Stimulated activated CD8-positive, alpha-beta memory T cell treated with anti-CD3 and anti-CD28 coated beads, Interleukin-15, amount 100 ng/mL, for 1 hour (primary cell): ENCODE measurements around the gene GFPT2.

Source experiments
- DNase-seq: peaks from one replicate; pipeline ENCODE4 v3.0.0-alpha.2; 2020; ENCODE audit warnings: low read depth

GFPT2 gene

DNA sequence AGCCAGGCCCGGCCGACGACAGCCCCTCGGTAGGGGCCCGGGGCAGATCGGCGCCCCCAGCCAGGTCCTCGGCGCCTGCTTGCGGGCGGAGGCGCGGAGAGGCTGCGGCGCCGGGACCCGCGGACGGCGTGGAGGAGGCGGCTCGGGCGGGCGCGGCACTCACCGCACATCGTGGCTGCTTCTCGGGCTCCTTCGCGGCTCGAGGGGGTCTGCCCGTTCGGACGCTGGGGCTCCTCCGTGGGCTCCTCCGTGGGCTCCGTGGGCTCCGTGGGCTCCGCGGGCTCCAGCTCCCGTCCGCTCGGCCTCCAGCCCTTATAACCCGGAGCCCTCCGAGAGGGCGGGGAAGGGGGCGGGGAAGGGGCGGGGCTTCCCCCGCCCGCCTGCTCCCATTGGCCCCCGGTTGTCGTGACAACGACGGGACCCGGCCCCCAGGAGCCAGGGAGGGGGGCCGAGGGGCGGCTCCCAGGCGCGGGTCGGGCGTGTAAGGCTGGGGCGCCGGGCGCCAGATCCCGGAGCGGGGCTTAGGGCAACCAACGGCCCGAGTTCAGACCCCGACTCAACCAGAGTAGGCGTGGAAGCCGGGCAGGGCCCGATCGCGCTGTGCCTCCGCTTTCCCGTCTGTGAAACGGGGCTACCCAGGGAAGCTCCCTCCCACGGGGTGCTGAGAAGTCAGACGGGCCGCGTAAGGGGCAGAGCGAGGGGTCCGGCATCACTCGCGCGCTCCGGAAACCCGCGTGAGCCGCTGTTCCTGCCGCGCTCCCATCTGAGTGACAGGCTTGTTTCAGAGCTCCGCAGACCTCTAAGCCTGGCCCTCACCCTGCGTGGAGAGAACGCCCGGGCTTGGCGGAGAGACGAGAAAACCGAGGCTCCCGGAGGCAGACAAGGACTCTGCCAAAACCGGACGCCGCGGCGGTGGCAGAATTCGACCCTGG, at the start of gene GFPT2:
TSS of gene GFPT2 (minus strand) at position 289 of the 932 bp plus-strand sequence. CDS start at position 170, 119 bp downstream.
- DNase-seq, result peak; percentile 49

DNA sequence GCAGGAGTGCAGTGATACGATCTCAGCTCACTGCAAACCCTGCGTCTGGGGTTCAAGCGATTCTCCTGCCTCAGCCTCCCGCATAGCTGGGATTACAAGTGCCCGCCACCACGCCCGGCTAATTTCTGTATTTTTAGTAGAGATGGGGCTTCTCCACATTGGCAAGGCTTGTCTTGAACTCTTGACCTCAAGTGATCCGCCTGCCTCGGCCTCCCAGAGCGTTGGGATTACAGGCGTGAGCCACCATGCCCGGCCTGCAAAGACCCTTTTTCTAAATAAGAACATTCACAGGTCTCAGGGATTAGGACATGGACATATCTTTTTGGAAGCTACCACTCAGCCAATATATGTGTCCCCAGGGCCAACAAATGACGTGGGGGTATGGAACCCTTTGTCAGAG, 49.6 kb upstream of the GFPT2 start:
- no peak for DNase-seq

- no peak for DNase-seq
Measured at GRCh38 chr5:180401229-180401907, 48.2 kb upstream of the GFPT2 start.

DNA sequence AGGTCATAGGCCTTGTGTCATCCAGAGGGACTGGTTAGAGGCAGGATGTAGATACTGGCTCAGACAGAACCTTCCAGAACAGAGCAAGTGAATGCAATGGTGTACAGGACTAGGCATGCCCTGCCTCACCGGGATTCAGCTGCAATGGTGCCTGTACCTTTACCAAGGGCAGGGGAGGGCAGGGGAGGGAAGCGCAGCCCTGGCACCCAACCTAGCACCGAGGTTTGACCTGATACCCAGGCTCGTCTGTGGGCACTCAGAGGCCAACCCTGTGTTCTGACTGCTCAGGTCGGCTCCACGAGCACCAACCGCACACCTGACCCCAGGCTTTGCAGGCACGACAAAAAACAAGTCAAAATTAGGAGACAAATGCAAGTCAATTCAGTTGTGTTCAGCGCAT, 47.3 kb upstream of the GFPT2 start:
- no peak for DNase-seq

- DNase-seq, result no peak
Measured at GRCh38 chr5:180399401-180400215, 46.5 kb upstream of the GFPT2 start.

GRCh38 chr5:180396926-180397325, 43.8 kb upstream of the GFPT2 start:
- DNase-seq, result no peak

DNA sequence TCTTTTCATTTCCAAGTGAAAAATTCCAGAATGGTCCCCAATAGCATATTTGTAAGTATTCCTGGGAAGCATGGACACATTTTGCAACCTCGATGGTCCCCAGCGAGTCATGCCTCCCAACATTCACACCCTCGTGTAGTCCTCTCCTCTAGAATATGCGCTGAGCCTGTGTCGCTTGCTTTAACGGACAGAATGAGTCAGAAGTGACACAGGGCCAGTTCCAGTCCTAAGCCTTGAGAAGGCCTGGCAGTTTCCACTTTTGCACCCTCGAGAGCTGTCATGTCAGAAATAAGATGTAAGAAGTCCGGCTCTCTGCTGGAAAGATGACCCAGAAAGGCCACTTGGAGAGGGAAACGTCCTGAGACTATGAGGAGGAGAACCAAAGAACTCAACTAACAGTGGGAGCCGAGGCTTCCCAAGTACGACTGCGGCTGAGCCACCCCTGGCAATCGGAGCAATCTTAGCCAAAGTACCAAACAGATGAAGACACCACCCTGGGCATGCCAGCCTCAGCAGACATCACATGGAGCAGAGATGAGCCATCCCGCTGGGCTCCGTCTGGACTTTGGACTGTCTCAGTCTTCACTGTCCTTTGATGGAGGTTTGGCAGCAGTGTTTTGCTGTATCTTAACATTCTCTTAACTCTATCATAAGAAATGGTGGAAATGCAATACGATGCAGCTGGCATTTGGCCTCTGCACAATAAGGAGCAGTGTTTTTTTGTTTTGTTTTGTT, 42.6 kb upstream of the GFPT2 start:
- DNase-seq, result no peak

GRCh38 chr5:180394031-180394636, 41.0 kb upstream of the GFPT2 start:
- no peak for DNase-seq

DNA sequence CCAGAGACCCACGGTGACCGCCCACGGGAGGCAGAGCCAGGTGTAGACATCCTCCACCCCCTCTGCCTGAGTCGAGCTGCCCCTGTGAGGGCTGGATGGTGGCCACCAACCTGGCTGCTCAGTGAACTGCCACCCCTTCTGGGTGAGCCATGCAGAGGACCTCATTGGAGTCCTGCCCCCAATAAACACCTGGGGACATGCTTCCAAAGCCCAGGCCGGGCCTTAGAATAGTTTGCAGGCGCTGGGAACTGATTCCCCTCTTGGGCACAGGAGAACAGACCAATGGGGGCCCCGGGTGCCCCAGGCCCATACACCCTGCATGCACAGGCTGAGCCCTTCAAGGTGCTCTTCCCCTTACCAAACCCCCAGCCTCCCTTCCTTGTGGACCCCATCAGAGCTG, 38.1 kb upstream of the GFPT2 start:
- DNase-seq, result no peak

DNA sequence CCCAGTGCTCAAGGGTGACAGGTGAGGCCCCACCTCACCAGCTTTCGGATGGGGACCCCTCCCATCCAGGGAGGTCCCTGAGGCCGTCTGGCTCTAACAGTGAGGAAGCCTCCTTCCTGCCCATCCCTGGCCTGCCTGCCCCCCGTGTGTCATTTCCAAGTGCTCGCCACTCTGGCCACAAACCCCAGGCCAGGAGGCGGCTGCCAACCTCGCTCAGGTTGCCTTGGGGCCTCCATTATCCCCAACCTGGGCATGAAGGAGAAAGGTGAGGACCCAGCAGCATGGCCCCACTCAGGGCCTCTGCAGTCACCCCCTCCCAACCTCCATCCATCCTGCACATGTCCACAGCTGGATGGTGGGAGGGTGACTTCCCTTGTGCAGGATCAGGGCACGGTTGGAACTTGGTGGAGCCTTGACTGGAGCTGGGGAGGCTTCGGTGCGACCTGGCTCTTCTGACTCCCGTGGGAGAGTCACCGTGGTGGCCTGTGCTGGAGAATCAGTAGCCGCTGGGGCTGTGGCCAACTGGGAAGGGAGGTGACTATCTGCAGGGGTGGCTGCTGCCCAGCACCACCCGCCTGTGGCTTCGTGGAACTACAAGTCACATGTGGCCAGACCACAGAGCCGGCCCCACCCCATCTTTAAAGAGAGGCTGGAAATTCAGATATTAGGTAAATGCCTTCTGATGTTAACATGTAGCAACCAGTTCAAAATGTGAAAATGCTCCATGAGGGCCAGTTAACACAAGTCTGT, 37.5 kb upstream of the GFPT2 start:
- no peak for DNase-seq

GRCh38 chr5:180389252-180390101, 36.3 kb upstream of the GFPT2 start:
- DNase-seq, result no peak

DNA sequence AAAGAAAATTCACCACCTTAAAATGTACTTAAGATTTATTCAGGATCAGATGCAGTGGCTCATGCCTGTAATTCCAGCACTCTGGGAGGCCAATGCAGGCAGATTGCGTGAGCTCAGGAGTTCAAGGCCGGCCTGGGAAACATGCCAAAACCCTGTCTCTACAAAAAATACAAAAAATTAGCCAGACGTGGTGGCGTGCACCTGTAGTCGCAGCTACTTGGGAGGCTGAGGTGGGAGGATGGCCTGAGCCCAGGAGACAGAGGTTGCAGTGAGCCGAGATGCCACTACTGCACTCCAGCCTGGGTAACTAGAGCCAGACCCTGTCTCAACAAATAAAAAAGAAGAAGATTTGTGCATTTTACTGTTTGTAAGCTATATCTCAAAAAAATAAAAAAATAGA, 34.7 kb upstream of the GFPT2 start:
- DNase-seq, result no peak

DNA sequence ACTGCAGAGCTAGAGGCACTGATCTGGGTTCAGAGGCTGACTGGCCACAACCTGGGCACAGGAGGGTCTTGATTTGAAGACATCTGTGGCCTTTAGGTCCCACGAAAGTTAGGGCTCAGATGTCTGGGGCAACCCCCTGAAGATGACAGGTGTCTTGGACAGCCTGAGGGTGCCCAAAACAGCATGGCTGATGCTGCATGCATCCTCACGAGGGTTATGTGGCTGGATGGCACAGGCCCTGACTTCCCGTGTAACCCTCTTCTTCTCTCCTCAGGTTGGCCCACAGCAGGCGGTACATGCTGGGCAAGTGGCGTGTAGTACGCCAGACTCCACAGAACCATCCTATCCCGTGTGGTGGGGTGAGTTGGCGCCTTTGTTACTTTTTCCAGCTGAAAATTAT, 29.8 kb upstream of the GFPT2 start:
- DNase-seq, result no peak

GRCh38 chr5:180381851-180382480, 28.8 kb upstream of the GFPT2 start:
- no peak for DNase-seq

GRCh38 chr5:180381428-180381827, 28.3 kb upstream of the GFPT2 start:
- no peak for DNase-seq

DNA sequence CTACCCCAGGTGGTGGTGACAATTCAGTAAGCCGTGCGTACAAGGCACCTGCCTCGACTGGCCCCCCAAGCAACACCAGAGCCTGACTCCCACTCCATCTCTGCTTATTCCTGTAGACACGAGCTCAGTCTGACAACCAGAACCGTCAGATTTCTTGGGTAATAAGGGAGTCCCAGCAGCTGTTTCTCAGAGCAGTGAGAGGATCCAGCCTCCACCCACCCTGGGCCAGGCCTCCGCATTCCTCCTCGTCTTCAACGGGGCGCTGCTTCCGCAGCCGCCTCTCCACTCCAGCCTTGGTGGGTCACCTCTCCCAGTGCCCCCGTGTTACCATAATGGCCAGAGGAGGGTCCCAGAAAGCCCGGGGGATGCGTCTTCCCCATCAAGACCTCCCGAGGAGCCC, 27.7 kb upstream of the GFPT2 start:
- no peak for DNase-seq

DNA sequence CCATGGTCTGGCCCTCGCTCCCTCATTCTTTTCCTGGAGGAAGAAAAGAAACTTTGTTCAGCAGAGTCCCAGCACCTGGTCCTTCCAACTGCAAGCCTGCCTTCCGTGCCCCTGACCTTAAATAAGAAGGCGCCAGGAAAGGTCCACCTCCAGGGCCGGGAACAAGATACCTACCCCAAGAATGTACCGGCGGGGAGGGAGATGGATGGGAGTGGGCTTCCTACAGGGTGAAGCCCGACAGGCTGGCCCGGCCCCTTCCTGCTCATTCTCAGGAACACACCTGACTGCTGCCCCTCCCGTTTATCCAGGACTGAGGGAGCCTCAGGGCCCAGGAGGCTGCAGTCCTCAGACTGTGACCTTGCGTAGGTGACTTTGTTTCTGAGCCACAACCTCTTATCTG, 27.3 kb upstream of the GFPT2 start:
- no peak for DNase-seq

DNA sequence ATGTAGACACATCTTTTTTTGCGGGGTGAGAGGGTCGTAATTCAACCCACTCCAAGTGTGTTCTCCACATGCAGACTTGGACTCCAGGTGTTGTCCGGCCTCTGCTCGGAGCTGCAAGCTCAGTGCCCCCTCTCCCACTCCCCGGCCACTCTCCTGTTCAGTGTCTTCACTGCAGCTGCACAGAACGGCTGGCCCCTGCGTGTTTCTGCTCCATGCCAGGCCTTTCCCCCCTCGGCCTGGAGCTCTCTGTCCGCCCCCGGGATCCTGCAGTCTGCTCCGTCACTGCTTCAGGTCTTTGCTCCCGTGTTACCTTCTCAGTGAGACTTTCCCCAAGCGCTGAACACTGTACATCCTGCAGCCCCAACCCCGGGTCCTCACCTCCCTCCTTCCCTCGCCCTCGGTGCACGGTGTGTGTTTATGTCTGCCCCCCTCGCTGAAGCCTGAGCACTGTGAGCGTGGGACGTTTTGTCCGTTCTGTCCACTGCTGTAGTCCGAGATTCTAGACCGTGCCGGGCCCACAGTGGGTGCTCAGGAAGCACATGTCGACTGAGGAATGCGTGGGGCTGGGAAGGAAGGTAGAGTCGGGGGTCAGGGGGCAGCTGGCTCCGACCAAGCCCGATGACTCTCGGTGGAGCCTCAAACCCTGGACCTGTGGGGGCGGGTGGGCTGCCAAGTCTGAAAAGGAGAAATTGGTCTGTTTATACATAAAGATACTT, 26.4 kb upstream of the GFPT2 start:
- no peak for DNase-seq
